T-cell (primary cell): ENCODE results near the gene TBC1D22A. TPM values are rescaled to one million over a fixed set of nuclear protein-coding genes. Genes with fewer than 3 reads are reported as not detected.

Experiments used
- ATAC-seq, 4 experiments: fragments of 200-7000 bp in 3 of 4; fragments of 150-1000 bp in 1 of 4; cut with Tn5 transposase; replicated peaks in 1 of 4; 1 replicate in 3 of 4; 2 replicates in 1 of 4; pipeline ENCODE4 v1.10.0; 2021; ENCODE audit warnings: moderate library complexity in 3 of 4, mild to moderate bottlenecking in 2 of 4, moderate number of reproducible peaks in 1 of 4
- CTCF ChIA-PET, 2 donors: fragments of 300-600 bp; sonication (Branson Sonifier 250); formaldehyde crosslinking; loops; one replicate each; lab custom pipeline; 2022; ENCODE audit warnings: antibody characterized with exemption in 2 of 2; lab: Charles Lee
- POLR2A ChIA-PET, 2 donors: fragments of 300-600 bp; sonication (Branson Sonifier 250); formaldehyde crosslinking; loops; one replicate each; lab custom pipeline; 2022; ENCODE audit warnings: antibody characterized with exemption in 2 of 2; lab: Charles Lee
- DNase-seq, 35 experiments: peaks; one replicate each; pipeline versions ENCODE4 v3.0.0 to v3.0.0-alpha.2; 2013 to 2023
- H3K27ac ChIP-seq: one replicate; pipeline ENCODE4 v1.5.1; 2013; ENCODE audit warnings: low read length
- H3K27me3 ChIP-seq, 2 experiments: replicated peaks in 1 of 2; 1 replicate in 1 of 2; 2 replicates in 1 of 2; pipeline versions ENCODE4 v1.6.1 to v1.7.0; 2013; ENCODE audit warnings: low read length in 1 of 2, mixed read lengths in 1 of 2; ENCODE audit not compliant: control insufficient read depth in 2 of 2, insufficient read depth in 2 of 2; ENCODE audit errors: extremely low read depth in 1 of 2
- H3K36me3 ChIP-seq, 2 donors: 1 replicate in 1 of 2; 2 replicates in 1 of 2; pipeline versions ENCODE4 v1.6.1 to v1.7.0; 2013; ENCODE audit warnings: low read length in 1 of 2; ENCODE audit not compliant: control insufficient read depth in 2 of 2, insufficient read depth in 1 of 2; ENCODE audit errors: extremely low read depth in 1 of 2
- H3K4me1 ChIP-seq, 2 experiments: 1 replicate in 1 of 2; 2 replicates in 1 of 2; pipeline versions ENCODE4 v1.6.1 to v1.7.0; 2013; ENCODE audit warnings: low read length in 2 of 2, mixed read lengths in 1 of 2; ENCODE audit not compliant: insufficient read depth in 2 of 2, control insufficient read depth in 1 of 2; ENCODE audit errors: extremely low read depth in 1 of 2
- H3K4me3 ChIP-seq, 2 donors: 1 replicate in 1 of 2; 2 replicates in 1 of 2; pipeline versions ENCODE4 v1.5.1 to v1.7.0; 2013; ENCODE audit warnings: mild to moderate bottlenecking in 2 of 2, low read length in 1 of 2, moderate library complexity in 1 of 2; ENCODE audit not compliant: control insufficient read depth in 1 of 2; ENCODE audit errors: extremely low read depth in 1 of 2
- H3K9me3 ChIP-seq: 2 replicates; pipeline ENCODE4 v1.7.0; 2013
- H3K27ac Mint-ChIP-seq, 2 donors: one replicate each; pipeline ENCODE4 v1.8.0; 2020 to 2021; ENCODE audit warnings: mild to moderate bottlenecking in 2 of 2, mixed read lengths in 2 of 2
- H3K27me3 Mint-ChIP-seq, 2 donors: one replicate each; pipeline ENCODE4 v1.8.0; 2021 to 2022; ENCODE audit warnings: mixed read lengths in 2 of 2
- H3K36me3 Mint-ChIP-seq: one replicate; pipeline ENCODE4 v1.8.0; 2021; ENCODE audit warnings: mixed read lengths
- H3K4me1 Mint-ChIP-seq, 3 donors: one replicate each; pipeline ENCODE4 v1.8.0; 2020 to 2022; ENCODE audit warnings: mixed read lengths in 3 of 3, mild to moderate bottlenecking in 1 of 3
- H3K4me3 Mint-ChIP-seq, 3 donors: one replicate each; pipeline ENCODE4 v1.8.0; 2020 to 2022; ENCODE audit warnings: mild to moderate bottlenecking in 3 of 3, mixed read lengths in 3 of 3, moderate library complexity in 3 of 3
- H3K9me3 Mint-ChIP-seq, 3 donors: one replicate each; pipeline ENCODE4 v1.8.0; 2020 to 2022; ENCODE audit warnings: mixed read lengths in 3 of 3
- WGBS: methylation state at CpG from one replicate; pipeline ENCODE4 v1.1.5; 2013; ENCODE audit warnings: missing lambda C conversion rate; ENCODE audit not compliant: insufficient coverage; 5-methylcytosine and 5-hydroxymethylcytosine counted together
- total RNA-seq, 35 experiments: library from RNA in 6 of 35; stranded (reverse) in 6 of 35; fragments of 120-200 nt in 1 of 35; gene quantifications; one replicate each; pipeline versions ENCODE4 v1.2.1 to v1.2.4 and lab custom pipeline; 2013 to 2026

TBC1D22A gene
- total RNA-seq, 5 donors from 2014 or later (not counting 1 experiment from before 2014, with no cell fraction given), result 38.3 to 67.8 (median 57.7) TPM

- no peak overlapping the region for H3K4me3 Mint-ChIP-seq
- no peaks in the 10 kb centered on the region for H3K36me3 Mint-ChIP-seq
- 84% methylated on average over 15 of the region's 15 CpGs for WGBS
- Histone ChIP-seq H3K4me3 (no peak overlapping the region), H3K36me3 (no peaks in the 10 kb centered on the region), H3K4me1 (no peaks in the 10 kb centered on the region), H3K9me3 (no peaks in the 10 kb centered on the region), H3K27me3 (peaks cover 0 to 4% of the 10 kb centered on the region in 2 experiments), H3K27ac (no peak overlapping the region)
- CTCF ChIA-PET, result no interaction called here
- POLR2A ChIA-PET, result no interaction called here
- peaks cover 0 to 4% of the 10 kb centered on the region in 2 donors for H3K27me3 Mint-ChIP-seq
- no peak overlapping the region for H3K27ac Mint-ChIP-seq
- DNase-seq, result peak in 3 of 35 experiments; percentile 1 to 15 (median 2)
- H3K9me3 Mint-ChIP-seq, result no peaks in the 10 kb centered on the region
- no peak for ATAC-seq
- H3K4me1 Mint-ChIP-seq, result no peaks in the 10 kb centered on the region
Observed at GRCh38 chr22:47201186-47201995, 438.9 kb downstream of the TBC1D22A start.

GRCh38 chr22:47201996-47202818, 439.8 kb downstream of the TBC1D22A start:
- POLR2A ChIA-PET, result no interaction called here
- H3K27ac ChIP-seq, result no peak overlapping the region
- Mint-ChIP-seq H3K27ac (no peak overlapping the region), H3K4me1 (no peaks in the 10 kb centered on the region), H3K4me3 (no peak overlapping the region), H3K36me3 (no peaks in the 10 kb centered on the region), H3K27me3 (peaks cover 0 to 4% of the 10 kb centered on the region in 2 donors), H3K9me3 (no peaks in the 10 kb centered on the region)
- DNase-seq, result peak in 3 of 35 experiments; percentile 4 to 22 (median 11)
- H3K9me3 ChIP-seq, result no peaks in the 10 kb centered on the region
- peaks cover 0 to 4% of the 10 kb centered on the region in 2 experiments for H3K27me3 ChIP-seq
- no peak overlapping the region for H3K4me3 ChIP-seq
- peak in 1 of 4 experiments; percentile 27 for ATAC-seq
- CTCF ChIA-PET, result no interaction called here
- no peaks in the 10 kb centered on the region for H3K36me3 ChIP-seq
- H3K4me1 ChIP-seq, result no peaks in the 10 kb centered on the region
- 86% methylated on average over 27 of the region's 27 CpGs for WGBS

- 85% methylated on average over 11 of the region's 16 CpGs for WGBS
- H3K36me3 ChIP-seq, result no peaks in the 10 kb centered on the region
- no peak overlapping the region for H3K27ac ChIP-seq
- peaks cover 0 to 4% of the 10 kb centered on the region in 2 experiments for H3K27me3 ChIP-seq
- no peak overlapping the region for H3K4me3 ChIP-seq
- H3K27ac Mint-ChIP-seq, result no peak overlapping the region
- H3K4me3 Mint-ChIP-seq, result no peak overlapping the region
- ATAC-seq, result no peak
- H3K9me3 Mint-ChIP-seq, result no peaks in the 10 kb centered on the region
- H3K27me3 Mint-ChIP-seq, result peaks cover 0 to 4% of the 10 kb centered on the region in 2 donors
- H3K4me1 Mint-ChIP-seq, result no peaks in the 10 kb centered on the region
- DNase-seq, result peak in 3 of 35 experiments; percentile 2 to 14 (median 11)
- ChIA-PET POLR2A (no interaction called here), CTCF (no interaction called here)
- no peaks in the 10 kb centered on the region for H3K4me1 ChIP-seq
- H3K9me3 ChIP-seq, result no peaks in the 10 kb centered on the region
- no peaks in the 10 kb centered on the region for H3K36me3 Mint-ChIP-seq
Observed at GRCh38 chr22:47202819-47203553, 440.5 kb downstream of the TBC1D22A start.

GRCh38 chr22:47203554-47203991, 441.1 kb downstream of the TBC1D22A start:
- H3K4me3 ChIP-seq, result no peak overlapping the region
- no peaks in the 10 kb centered on the region for H3K9me3 Mint-ChIP-seq
- ATAC-seq, result no peak
- POLR2A ChIA-PET, result interaction anchor here in 1 of 2 donors (0.6 kb wide), 1 partner anchor 1770 kb away, joined by 3 read pairs; no protein-coding TSS in a partner anchor
- H3K4me1 ChIP-seq, result no peaks in the 10 kb centered on the region
- CTCF ChIA-PET, result no interaction called here
- H3K36me3 ChIP-seq, result no peaks in the 10 kb centered on the region
- peaks cover 0 to 4% of the 10 kb centered on the region in 2 donors for H3K27me3 Mint-ChIP-seq
- no peaks in the 10 kb centered on the region for H3K9me3 ChIP-seq
- no peak overlapping the region for H3K27ac ChIP-seq
- no peak overlapping the region for H3K4me3 Mint-ChIP-seq
- H3K4me1 Mint-ChIP-seq, result no peaks in the 10 kb centered on the region
- peak in 3 of 35 experiments; percentile 4 to 21 (median 6) for DNase-seq
- H3K27me3 ChIP-seq, result peaks cover 0 to 4% of the 10 kb centered on the region in 2 experiments
- 80% methylated on average over 10 of the region's 10 CpGs for WGBS
- H3K27ac Mint-ChIP-seq, result no peak overlapping the region
- H3K36me3 Mint-ChIP-seq, result no peaks in the 10 kb centered on the region

GRCh38 chr22:47204002-47204979, 441.8 kb downstream of the TBC1D22A start:
- no peaks in the 10 kb centered on the region for H3K9me3 Mint-ChIP-seq
- no peak overlapping the region for H3K4me3 Mint-ChIP-seq
- peak in 2 of 35 experiments; percentile 7 to 19 for DNase-seq
- Histone ChIP-seq H3K36me3 (no peaks in the 10 kb centered on the region), H3K27ac (no peak overlapping the region), H3K9me3 (no peaks in the 10 kb centered on the region), H3K27me3 (peaks cover 0 to 4% of the 10 kb centered on the region in 2 experiments), H3K4me3 (no peak overlapping the region), H3K4me1 (no peaks in the 10 kb centered on the region)
- H3K27ac Mint-ChIP-seq, result no peak overlapping the region
- no peaks in the 10 kb centered on the region for H3K36me3 Mint-ChIP-seq
- no peak for ATAC-seq
- H3K4me1 Mint-ChIP-seq, result no peaks in the 10 kb centered on the region
- ChIA-PET CTCF (no interaction called here), POLR2A (interaction anchor here in 1 of 2 donors (0.6 kb wide), 1 partner anchor 1771 kb away, joined by 3 read pairs; no protein-coding TSS in a partner anchor)
- 83% methylated on average over 27 of the region's 28 CpGs for WGBS
- peaks cover 0 to 4% of the 10 kb centered on the region in 2 donors for H3K27me3 Mint-ChIP-seq
